Mucosa of gallbladder (tissue), 1 donor: Measurements from ENCODE around the gene DAZAP1. TPM values are rescaled to one million over a fixed set of nuclear protein-coding genes. Genes with fewer than 3 reads are reported as not detected.

Experiments
- DNase-seq: peaks from one replicate; pipeline ENCODE4 v3.0.0-alpha.2; 2020; ENCODE audit warnings: low spot score
- total RNA-seq: library from RNA; stranded (reverse); gene quantifications from one replicate; pipeline ENCODE4 v1.2.1, GENCODE V29; 2021
- donor health status: DM: no; HTN: no; CAD: no.

DAZAP1 gene
- total RNA-seq, 1 donor from 2014 or later = 77.7 TPM

- no peak for DNase-seq
Measured at GRCh38 chr19:1457031-1457739, 49.8 kb downstream of the DAZAP1 start.

- DNase-seq = no peak
Measured at GRCh38 chr19:1457892-1458291, 50.5 kb downstream of the DAZAP1 start.

- DNase-seq = no peak
Measured at GRCh38 chr19:1459479-1459878, 52.1 kb downstream of the DAZAP1 start.

GRCh38 chr19:1460033-1460995 lies 52.9 kb downstream of the DAZAP1 start:
- DNase-seq = no peak

- DNase-seq = no peak
Measured at GRCh38 chr19:1461862-1462261, 54.5 kb downstream of the DAZAP1 start.

GRCh38 chr19:1465191-1466016 lies 58.0 kb downstream of the DAZAP1 start:
- peak; percentile 41 for DNase-seq

GRCh38 chr19:1466018-1466460 lies 58.7 kb downstream of the DAZAP1 start:
- no peak for DNase-seq

GRCh38 chr19:1466461-1467214 lies 59.3 kb downstream of the DAZAP1 start:
- no peak for DNase-seq

GRCh38 chr19:1467215-1467489 lies 59.8 kb downstream of the DAZAP1 start:
- no peak for DNase-seq

GRCh38 chr19:1467490-1468273 lies 60.3 kb downstream of the DAZAP1 start:
- no peak for DNase-seq

- DNase-seq = no peak
Measured at GRCh38 chr19:1468274-1468820, 61.0 kb downstream of the DAZAP1 start.

GRCh38 chr19:1468821-1469254 lies 61.5 kb downstream of the DAZAP1 start:
- no peak for DNase-seq

- no peak for DNase-seq
Measured at GRCh38 chr19:1469255-1470054, 62.1 kb downstream of the DAZAP1 start.

- no peak for DNase-seq
Measured at GRCh38 chr19:1470055-1470304, 62.6 kb downstream of the DAZAP1 start.

GRCh38 chr19:1470305-1471009 lies 63.1 kb downstream of the DAZAP1 start:
- no peak for DNase-seq

GRCh38 chr19:1471010-1471514 lies 63.7 kb downstream of the DAZAP1 start:
- no peak for DNase-seq

GRCh38 chr19:1471515-1472160 lies 64.3 kb downstream of the DAZAP1 start:
- no peak for DNase-seq
